GM06990 (cell line): ENCODE measurements around the gene RFX3.

Experiments
- DNase-seq: peaks from one replicate; pipeline ENCODE4 v3.0.0-alpha.2; 2011; ENCODE audit not compliant: insufficient read length; ENCODE audit errors: extremely low read depth
- H3K27me3 ChIP-seq: replicated peaks from 2 replicates; pipeline ENCODE4 v1.6.0; 2011; ENCODE audit warnings: low read length; ENCODE audit not compliant: control insufficient read depth, insufficient read depth
- H3K36me3 ChIP-seq: 2 replicates; pipeline ENCODE4 v1.5.1; 2011; ENCODE audit warnings: low read length; ENCODE audit not compliant: control insufficient read depth, insufficient read depth
- H3K4me3 ChIP-seq: replicated peaks from 2 replicates; pipeline ENCODE4 v1.5.1; 2011; ENCODE audit warnings: low read depth, mild to moderate bottlenecking, control low read depth, low read length
- CTCF ChIP-seq: IDR thresholded peaks from 2 replicates; pipeline ENCODE4 v1.5.1; 2011; ENCODE audit warnings: low read length, control low read depth, mild to moderate bottlenecking, inconsistent platforms; ENCODE audit not compliant: insufficient read depth, poor library complexity, severe bottlenecking

Gene RFX3

GRCh38 chr9:3525836-3526164 lies at the start of gene RFX3:
Gene RFX3 (minus strand): TSS chr9:3526001. CDS start chr9:3395588, 130,413 bp downstream.
- DNase-seq, result peak; percentile 95
- no peak for TF ChIP-seq CTCF
- H3K27me3 ChIP-seq, result no peaks in the 10 kb centered on the region
- H3K36me3 ChIP-seq, result no peaks in the 10 kb centered on the region
- peak within 1 kb of the TSS; percentile 96 for H3K4me3 ChIP-seq

- H3K4me3 ChIP-seq, result no peak overlapping the region
Measured at GRCh38 chr9:3571500-3571899, 45.7 kb upstream of the RFX3 start.

GRCh38 chr9:3569529-3569928 lies 43.7 kb upstream of the RFX3 start:
- Histone ChIP-seq H3K4me3 (no peak overlapping the region), H3K36me3 (no peaks in the 10 kb centered on the region), H3K27me3 (no peaks in the 10 kb centered on the region)
- DNase-seq, result no peak
- TF ChIP-seq CTCF, result no peak

More at GRCh38 chr9:3571500-3571899, 45.7 kb upstream of the RFX3 start:
- TF ChIP-seq CTCF, result no peak
- H3K27me3 ChIP-seq, result no peaks in the 10 kb centered on the region
- no peak for DNase-seq
- no peaks in the 10 kb centered on the region for H3K36me3 ChIP-seq

- DNase-seq, result no peak
- H3K4me3 ChIP-seq, result no peak overlapping the region
- no peaks in the 10 kb centered on the region for H3K27me3 ChIP-seq
- no peak for TF ChIP-seq CTCF
- H3K36me3 ChIP-seq, result no peaks in the 10 kb centered on the region
Measured at GRCh38 chr9:3567988-3568387, 42.2 kb upstream of the RFX3 start.

- no peak for DNase-seq
- TF ChIP-seq CTCF, result no peak
- Histone ChIP-seq H3K36me3 (peaks cover 3% of the 10 kb centered on the region), H3K27me3 (no peaks in the 10 kb centered on the region), H3K4me3 (no peak overlapping the region)
Measured at GRCh38 chr9:3553076-3553765, 27.4 kb upstream of the RFX3 start.

GRCh38 chr9:3549225-3549624 lies 23.4 kb upstream of the RFX3 start:
- H3K27me3 ChIP-seq, result no peaks in the 10 kb centered on the region
- no peak for TF ChIP-seq CTCF
- no peak for DNase-seq

More at GRCh38 chr9:3549225-3549624, 23.4 kb upstream of the RFX3 start:
- Histone ChIP-seq H3K36me3 (no peaks in the 10 kb centered on the region), H3K4me3 (no peak overlapping the region)
